Tibial artery (tissue), 4 donors: ENCODE measurements around the gene CSMD2.

Experiments
- DNase-seq, 2 donors: peaks; one replicate each; pipeline ENCODE4 v3.0.0-alpha.2; 2019
- H3K27ac ChIP-seq, 2 donors: fragments of 200-600 bp; sonication (generic) in 1 of 2; 1 replicate in 1 of 2; 2 replicates in 1 of 2; pipeline ENCODE4 v1.5.1; 2018 to 2019; ENCODE audit warnings: mild to moderate bottlenecking in 1 of 2
- H3K27me3 ChIP-seq, 2 donors: fragments of 200-600 bp; sonication (generic) in 1 of 2; one replicate each; pipeline versions ENCODE4 v1.5.1 to v1.6.0; 2016 to 2019
- H3K36me3 ChIP-seq, 3 donors: fragments of 200-600 bp; sonication (generic) in 2 of 3; one replicate each; pipeline ENCODE4 v1.5.1; 2016 to 2019; ENCODE audit warnings: mild to moderate bottlenecking in 2 of 3
- H3K4me1 ChIP-seq, 4 donors: fragments of 200-600 bp; sonication (generic) in 2 of 4; 1 replicate in 3 of 4; 2 replicates in 1 of 4; pipeline ENCODE4 v1.5.1; 2016 to 2019
- H3K4me3 ChIP-seq, 2 donors: fragments of 200-600 bp; sonication (generic) in 1 of 2; 1 replicate in 1 of 2; 2 replicates in 1 of 2; pipeline ENCODE4 v1.5.1; 2018 to 2019; ENCODE audit warnings: mild to moderate bottlenecking in 2 of 2
- H3K9me3 ChIP-seq, 3 donors: fragments of 200-600 bp; sonication (generic) in 1 of 3; one replicate each; pipeline ENCODE4 v1.5.1; 2016 to 2019
- intact Hi-C: fragments of 100-400 bp; cut with DNase I; formaldehyde crosslinking; loops from one replicate; pipeline ENCODE4 v1.15.0; 2023; ENCODE audit warnings: low total_unique reads
- TF ChIP-seq, protein P1 (sequence below), 2 experiments: fragments of 200-600 bp in 1 of 2; fragments of 450-650 bp in 1 of 2; IDR thresholded peaks; one replicate each; pipeline ENCODE4 v1.5.1; 2017 to 2019; ENCODE audit warnings: antibody characterized with exemption in 2 of 2, mild to moderate bottlenecking in 1 of 2, moderate library complexity in 1 of 2

The CSMD2 gene

DNA sequence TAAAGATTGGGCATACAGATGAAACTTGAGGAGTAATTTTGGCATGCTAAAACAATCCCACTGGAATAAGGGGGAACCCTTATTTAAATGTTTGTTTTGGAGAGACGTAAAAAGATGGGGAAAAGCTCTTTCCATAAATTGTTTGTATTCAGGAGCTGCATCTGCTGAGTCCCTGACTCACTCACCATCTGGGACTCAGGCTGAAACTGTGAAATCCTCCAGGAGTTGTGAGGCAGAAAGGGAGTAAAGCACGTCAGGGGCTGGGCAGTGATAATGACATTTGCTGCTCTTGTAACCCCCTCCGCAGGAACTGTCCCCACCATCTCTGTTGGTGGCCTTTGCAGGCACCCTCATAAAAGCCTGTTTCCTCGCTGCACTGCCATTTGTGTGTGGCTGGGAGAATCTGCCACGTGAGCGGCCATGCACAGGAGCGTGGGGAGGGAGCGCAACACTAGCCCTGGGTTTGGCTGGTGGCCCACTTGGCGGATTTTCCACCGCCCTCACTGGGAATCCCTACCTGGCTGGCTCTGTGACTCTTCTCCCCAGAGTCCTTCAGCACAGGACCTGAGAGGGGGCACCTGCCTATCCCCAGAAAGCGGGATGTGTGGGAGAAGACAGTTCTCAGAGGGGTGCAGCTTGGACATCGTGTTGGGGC lies 647.3 kb downstream of the CSMD2 start:
- intact Hi-C loops = no loop called here
- Histone ChIP-seq H3K27me3 (peaks cover 0 to 3% of the 10 kb centered on the region in 2 donors), H3K4me1 (no peaks in the 10 kb centered on the region), H3K36me3 (no peaks in the 10 kb centered on the region), H3K27ac (no peak overlapping the region), H3K4me3 (no peak overlapping the region), H3K9me3 (no peaks in the 10 kb centered on the region)
- TF ChIP-seq, protein P1, sequence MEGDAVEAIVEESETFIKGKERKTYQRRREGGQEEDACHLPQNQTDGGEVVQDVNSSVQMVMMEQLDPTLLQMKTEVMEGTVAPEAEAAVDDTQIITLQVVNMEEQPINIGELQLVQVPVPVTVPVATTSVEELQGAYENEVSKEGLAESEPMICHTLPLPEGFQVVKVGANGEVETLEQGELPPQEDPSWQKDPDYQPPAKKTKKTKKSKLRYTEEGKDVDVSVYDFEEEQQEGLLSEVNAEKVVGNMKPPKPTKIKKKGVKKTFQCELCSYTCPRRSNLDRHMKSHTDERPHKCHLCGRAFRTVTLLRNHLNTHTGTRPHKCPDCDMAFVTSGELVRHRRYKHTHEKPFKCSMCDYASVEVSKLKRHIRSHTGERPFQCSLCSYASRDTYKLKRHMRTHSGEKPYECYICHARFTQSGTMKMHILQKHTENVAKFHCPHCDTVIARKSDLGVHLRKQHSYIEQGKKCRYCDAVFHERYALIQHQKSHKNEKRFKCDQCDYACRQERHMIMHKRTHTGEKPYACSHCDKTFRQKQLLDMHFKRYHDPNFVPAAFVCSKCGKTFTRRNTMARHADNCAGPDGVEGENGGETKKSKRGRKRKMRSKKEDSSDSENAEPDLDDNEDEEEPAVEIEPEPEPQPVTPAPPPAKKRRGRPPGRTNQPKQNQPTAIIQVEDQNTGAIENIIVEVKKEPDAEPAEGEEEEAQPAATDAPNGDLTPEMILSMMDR (IDR thresholded peaks at IDR 0.05) = no peak
- DNase-seq = no peak

DNA sequence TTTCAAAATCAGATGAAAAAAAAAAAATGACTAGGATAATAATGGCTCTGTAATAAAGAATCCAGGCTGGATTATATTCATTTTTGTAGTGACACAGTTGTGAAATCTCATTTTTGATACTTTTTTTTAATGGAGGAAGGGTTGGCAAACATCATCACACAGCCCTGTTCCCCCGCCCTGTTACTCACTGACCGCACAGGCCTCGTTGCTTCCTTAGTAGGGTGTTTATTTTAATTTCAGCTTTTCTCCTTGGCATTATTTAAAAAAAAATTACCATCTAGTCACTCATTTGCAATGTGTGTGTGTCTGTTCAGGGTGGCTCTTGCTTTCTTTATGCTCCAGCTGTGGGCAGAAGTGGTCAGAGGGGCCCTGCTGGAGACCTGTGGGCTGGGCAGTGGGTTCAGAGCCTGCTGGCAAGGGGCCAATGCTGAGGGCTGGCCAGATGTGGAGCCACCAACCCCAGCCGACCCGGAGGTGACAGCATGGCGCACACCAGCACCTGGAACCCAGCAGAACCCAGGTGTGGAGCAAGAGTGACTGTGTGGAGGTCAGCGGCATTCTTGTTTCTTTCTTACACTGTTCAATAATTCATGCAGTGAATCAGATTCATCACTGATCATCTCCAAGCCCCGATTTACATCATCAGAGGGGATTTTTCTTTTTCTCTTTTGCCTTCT lies 648.0 kb downstream of the CSMD2 start:
- H3K27me3 ChIP-seq = peaks cover 0 to 2% of the 10 kb centered on the region in 2 donors
- no peak for DNase-seq
- H3K4me3 ChIP-seq = no peak overlapping the region
- intact Hi-C loops = no loop called here
- no peaks in the 10 kb centered on the region for H3K9me3 ChIP-seq
- H3K27ac ChIP-seq = no peak overlapping the region
- TF ChIP-seq, protein P1 (IDR thresholded peaks at IDR 0.05) = no peak
- H3K4me1 ChIP-seq = no peaks in the 10 kb centered on the region
- no peaks in the 10 kb centered on the region for H3K36me3 ChIP-seq

DNA sequence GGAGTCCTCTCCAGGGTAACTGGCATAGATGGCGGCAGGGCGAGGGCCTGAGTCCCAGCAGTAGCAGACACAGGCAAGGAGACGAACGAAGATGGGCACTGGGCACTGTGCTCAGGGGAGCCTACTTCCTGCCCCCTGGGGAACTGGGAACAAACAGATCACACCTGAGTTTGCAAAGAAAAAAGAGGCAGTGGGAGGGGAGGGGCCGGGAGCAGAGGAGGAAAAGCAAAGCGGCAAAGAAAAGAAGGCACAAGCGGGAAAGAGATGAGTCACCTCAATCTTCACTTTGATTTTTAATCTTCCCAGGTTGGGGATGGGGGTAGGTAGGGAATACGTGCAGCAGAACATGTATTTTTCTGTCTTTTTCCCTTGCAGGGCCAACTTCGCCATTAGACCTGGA lies 648.6 kb downstream of the CSMD2 start:
- intact Hi-C loops = no loop called here
- DNase-seq = no peak

DNA sequence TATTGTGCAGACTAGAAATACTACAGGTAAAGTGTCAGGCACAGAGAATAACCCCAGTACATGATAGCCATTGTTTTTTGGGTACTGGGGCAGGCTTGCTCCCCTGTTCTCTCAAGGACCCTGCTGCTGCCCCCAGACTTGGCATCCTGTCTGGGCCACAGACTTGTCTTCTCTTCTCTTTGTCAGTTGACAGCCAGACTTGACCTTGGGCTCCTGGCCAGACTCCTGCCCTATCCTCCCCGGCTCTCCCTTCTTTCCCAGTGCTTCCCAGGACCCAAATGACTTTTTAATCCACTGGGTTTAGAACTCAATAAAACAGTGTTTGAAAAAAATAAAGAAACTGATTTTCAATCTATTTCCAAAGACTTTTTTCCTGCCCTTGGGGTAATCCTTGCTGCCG lies 649.4 kb downstream of the CSMD2 start:
- intact Hi-C loops = no loop called here
- no peaks in the 10 kb centered on the region for H3K36me3 ChIP-seq
- H3K9me3 ChIP-seq = no peaks in the 10 kb centered on the region
- no peaks in the 10 kb centered on the region for H3K4me1 ChIP-seq
- no peaks in the 10 kb centered on the region for H3K27me3 ChIP-seq
- TF ChIP-seq, protein P1 (IDR thresholded peaks at IDR 0.05) = no peak
- no peak overlapping the region for H3K27ac ChIP-seq
- DNase-seq = no peak
- H3K4me3 ChIP-seq = no peak overlapping the region

More for the DNA sequence above, 648.6 kb downstream of the CSMD2 start:
- Histone ChIP-seq H3K36me3 (no peaks in the 10 kb centered on the region), H3K4me1 (no peaks in the 10 kb centered on the region), H3K27ac (no peak overlapping the region), H3K9me3 (no peaks in the 10 kb centered on the region), H3K27me3 (no peaks in the 10 kb centered on the region), H3K4me3 (no peak overlapping the region)
- TF ChIP-seq, protein P1 (IDR thresholded peaks at IDR 0.05) = no peak

DNA sequence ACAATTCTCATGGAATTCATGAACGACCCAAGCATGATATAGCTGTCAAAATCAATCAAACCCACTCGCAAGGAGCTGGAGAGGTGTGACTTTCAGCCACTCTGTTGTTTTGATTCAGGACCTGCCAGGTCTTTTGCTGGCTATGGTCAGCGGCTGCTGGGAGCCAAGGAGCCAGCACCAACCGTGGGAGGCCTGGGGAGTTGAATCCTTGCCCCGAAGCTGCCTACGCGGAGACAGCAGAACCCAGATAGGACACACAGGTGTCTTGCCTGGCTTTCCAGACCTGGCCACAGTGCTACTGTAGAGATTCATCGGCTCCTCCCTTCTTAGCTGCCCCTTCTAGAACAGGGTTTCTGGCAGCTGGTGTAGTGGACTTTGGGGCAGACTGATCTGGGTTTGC lies 649.9 kb downstream of the CSMD2 start:
- Histone ChIP-seq H3K4me1 (no peaks in the 10 kb centered on the region), H3K36me3 (no peaks in the 10 kb centered on the region), H3K27me3 (no peaks in the 10 kb centered on the region), H3K9me3 (no peaks in the 10 kb centered on the region), H3K4me3 (no peak overlapping the region), H3K27ac (no peak overlapping the region)
- intact Hi-C loops = no loop called here
- TF ChIP-seq, protein P1 (IDR thresholded peaks at IDR 0.05) = no peak
- DNase-seq = no peak
